22Rv1 (cell line): Measurements from ENCODE around the gene TPRG1.

Source experiments
- ZFX ChIP-seq: fragments of 450-650 bp; IDR thresholded peaks from 2 replicates; pipeline ENCODE4 v1.6.1; 2017; ENCODE audit warnings: antibody characterized with exemption, borderline replicate concordance
- TF ChIP-seq, protein P1 (sequence below): fragments of 450-650 bp; IDR thresholded peaks from 2 replicates; pipeline ENCODE4 v1.5.1; 2017; ENCODE audit warnings: mild to moderate bottlenecking

DNA sequence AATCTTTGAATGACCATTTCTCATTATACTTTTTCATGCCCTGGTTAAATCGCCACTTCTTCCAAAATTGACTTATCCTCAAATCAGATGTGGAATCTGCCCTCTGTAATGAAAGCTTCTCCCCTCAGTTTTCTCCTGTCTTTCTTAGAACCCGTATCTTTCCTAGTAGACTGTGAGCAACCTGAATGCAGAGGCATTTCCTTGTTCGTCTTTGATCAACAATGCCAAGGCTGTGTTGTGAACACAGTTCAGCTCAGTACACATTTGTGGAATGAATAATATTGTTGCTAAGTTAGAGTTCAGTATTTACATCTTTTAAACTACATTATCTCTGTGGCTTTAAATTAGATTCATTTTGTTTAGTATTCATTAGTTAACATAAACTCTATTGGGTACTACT lies 123.3 kb downstream of the TPRG1 start:
- TF ChIP-seq, protein P1, sequence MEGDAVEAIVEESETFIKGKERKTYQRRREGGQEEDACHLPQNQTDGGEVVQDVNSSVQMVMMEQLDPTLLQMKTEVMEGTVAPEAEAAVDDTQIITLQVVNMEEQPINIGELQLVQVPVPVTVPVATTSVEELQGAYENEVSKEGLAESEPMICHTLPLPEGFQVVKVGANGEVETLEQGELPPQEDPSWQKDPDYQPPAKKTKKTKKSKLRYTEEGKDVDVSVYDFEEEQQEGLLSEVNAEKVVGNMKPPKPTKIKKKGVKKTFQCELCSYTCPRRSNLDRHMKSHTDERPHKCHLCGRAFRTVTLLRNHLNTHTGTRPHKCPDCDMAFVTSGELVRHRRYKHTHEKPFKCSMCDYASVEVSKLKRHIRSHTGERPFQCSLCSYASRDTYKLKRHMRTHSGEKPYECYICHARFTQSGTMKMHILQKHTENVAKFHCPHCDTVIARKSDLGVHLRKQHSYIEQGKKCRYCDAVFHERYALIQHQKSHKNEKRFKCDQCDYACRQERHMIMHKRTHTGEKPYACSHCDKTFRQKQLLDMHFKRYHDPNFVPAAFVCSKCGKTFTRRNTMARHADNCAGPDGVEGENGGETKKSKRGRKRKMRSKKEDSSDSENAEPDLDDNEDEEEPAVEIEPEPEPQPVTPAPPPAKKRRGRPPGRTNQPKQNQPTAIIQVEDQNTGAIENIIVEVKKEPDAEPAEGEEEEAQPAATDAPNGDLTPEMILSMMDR = no peak
- TF ChIP-seq ZFX = no peak
